SW480 (cell line): Measurements from ENCODE around the gene TPD52L2.

Source experiments
- DNase-seq: peaks from one replicate; pipeline ENCODE4 v3.0.0-alpha.2; 2016; ENCODE audit warnings: low spot score

Gene TPD52L2

DNA sequence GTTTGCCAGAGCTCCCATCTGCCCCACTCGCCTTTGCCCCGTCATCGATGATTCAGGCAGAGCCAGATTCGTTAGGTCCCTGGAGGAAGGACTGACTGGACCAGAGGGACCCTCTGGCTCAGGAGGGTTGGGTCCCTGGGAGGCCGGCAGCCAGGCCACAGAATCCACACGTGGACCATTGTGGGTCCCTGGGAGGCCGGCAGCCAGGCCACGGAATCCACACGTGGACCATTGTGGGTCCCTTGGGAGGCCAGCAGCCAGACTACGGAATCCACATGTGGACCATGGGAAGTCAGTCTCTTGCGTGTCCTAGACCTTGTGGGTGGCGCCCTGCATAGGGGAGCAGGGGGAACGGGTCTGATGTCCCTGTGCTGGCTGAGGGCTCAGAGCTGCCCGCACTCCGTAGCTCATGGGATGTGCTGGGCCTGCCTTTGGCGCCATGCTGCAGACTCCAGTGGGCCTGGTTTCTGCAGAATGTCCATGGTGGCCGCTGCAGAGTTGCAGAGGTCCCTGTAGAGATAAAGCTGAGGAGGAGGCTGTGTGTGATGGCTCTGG, 67.6 kb downstream of the TPD52L2 start:
- no peak for DNase-seq

DNA sequence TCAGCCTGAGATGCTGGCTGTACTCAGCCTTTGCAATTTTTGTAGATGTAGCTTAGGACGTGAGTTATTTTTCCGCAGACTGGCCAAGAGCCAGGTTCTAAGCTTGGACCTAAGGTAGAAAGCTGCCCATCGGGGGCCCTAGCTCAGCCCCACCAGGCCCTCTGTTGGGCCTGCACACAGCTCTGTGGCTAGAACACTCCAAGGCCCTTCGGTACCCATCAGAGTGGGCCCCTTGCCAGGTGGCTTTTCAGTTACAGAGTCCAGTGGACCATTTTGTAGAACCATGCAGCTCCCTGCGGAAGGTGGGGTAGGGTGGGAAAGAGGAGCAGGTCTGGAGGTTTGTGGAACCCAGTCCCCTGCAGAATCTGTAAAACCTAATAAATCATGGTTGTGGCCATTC, 68.6 kb downstream of the TPD52L2 start:
- no peak for DNase-seq

DNA sequence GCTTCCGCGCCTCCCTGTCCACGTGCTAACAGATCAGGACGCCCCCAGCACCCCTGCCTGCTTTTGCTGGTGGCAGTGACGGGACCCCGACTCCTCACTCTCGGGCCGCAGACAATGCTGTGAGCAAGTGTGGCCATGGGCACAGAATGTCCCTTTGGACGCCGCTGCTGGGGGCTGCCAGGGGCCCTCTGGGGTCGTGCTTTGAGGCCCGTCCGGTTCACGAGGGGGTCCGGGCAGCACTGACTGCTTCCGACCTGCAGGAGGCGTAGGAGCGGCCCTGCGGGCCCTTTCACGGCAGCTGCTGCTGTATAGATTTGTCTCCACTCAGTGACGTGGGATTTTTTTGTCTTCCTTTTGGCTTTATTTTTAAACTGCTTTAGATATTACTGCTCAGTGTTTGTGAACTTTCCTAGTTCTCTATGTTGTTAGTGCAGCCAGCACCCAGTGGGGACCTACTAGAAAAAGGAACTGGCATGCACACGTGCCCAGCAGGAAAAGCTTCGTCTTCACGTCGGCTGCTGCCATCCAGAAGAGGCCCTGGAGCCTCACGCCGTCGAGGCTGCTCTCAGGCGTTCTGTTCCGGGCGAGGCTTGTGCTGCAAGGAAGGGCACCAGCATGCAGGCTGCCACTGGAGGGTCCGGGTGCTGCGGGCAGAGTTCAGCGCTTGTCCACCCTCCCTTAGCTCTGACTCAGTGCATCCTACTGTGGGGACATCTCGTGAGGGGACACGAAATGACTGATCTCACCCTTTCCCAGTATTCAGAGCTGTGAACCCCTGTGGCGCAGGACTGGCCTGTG, 69.4 kb downstream of the TPD52L2 start:
- DNase-seq: no peak

DNA sequence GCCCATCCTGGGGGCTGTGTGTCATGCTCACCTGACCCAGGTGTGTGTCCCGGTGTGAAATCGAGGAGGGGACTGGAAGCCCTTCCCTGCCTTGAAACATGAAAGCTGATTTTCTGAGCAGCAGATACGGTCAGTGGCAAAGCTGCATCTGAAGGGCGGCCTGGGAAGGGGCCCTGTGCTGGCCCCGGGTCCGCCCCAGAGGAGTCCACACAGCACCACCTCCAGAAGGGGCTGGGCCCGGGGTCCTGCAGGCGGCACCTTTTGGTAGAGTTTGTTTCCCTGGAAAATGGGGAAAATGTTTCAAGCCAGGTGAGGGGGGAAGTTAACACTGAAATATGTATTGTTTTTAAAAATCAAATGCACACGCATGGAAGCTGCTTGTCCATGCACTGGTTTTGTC, 70.4 kb downstream of the TPD52L2 start:
- no peak for DNase-seq

DNA sequence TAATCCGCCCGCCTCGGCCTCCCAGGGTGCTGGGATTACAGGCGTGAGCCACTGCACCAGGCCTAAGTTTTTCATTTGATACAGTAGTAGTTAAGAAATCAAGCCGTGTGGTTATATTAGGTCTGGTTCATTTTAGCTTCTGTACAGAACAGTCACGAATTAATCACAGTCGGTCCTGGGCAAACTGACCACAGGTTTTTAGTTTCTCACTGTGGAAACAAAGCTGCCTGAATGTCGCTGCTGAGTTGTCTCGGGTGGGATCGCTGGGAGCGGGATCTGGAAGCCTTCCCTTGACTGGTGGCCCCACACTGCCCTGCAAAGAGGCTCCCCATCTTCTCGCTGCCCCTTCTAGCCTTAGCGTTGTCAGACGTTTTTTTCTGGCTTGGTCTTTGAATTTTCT, 72.5 kb downstream of the TPD52L2 start:
- no peak for DNase-seq

DNA sequence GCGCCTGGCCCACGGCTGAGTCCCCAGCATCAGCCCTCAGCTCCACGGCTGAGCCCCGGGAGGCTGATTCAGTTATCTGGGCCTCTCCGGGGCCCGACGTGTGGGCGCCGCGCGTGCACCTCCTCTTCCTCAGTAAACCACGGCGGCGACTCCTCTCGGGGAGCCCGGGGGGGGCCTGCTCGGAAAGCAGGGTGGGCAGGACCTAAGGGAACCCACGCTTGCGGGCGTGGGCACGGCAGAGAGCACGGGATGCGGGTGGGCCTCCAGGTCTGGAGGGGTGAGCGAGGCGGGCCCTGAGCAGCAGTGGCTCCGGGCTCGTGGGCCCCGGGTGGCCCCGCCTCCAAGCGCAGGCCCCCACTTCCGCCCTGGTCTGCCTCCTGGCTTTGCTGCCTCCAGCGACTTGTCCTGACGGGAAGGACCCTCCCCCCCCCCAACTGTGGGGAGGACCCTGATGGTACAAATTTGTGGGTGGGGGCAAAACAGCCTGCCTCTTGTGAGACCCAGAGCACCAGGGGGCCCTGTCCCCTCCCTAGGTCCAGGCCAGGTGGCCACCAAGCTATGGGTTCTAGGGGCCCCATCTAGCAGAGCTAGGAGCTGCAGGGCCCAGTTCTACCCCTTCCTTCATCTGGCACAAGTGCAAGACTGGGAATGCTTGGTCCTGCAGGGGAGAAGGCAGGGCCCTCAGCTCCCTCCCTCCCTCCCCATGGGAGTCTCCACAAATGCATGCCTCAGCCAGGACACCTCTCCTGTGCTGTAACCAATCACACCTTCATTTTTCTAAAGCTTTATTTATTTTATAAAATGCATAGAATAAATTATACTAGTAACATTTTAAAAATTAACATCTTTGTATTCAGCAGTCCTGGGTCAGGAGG, 74.2 kb downstream of the TPD52L2 start:
- DNase-seq: no peak

DNA sequence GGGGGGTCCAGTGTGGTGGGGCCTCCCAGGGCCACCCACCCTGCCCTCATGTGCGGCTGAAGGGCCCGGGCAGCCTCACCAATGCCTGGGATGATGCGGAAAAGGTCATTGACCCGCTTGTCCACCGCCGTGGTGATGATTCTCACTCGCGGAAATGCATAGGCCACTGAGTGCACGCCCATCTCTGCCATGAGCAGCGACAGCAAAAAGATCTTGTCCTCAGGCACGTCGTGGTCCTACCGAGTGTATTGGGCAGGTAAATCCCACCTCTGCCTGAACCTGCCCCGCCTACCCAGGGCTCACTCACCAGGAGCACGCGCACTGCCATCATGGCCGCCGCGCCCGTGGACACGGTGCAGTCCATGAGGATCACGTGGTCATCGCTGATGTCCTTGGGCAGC, 75.0 kb downstream of the TPD52L2 start:
- DNase-seq: no peak

DNA sequence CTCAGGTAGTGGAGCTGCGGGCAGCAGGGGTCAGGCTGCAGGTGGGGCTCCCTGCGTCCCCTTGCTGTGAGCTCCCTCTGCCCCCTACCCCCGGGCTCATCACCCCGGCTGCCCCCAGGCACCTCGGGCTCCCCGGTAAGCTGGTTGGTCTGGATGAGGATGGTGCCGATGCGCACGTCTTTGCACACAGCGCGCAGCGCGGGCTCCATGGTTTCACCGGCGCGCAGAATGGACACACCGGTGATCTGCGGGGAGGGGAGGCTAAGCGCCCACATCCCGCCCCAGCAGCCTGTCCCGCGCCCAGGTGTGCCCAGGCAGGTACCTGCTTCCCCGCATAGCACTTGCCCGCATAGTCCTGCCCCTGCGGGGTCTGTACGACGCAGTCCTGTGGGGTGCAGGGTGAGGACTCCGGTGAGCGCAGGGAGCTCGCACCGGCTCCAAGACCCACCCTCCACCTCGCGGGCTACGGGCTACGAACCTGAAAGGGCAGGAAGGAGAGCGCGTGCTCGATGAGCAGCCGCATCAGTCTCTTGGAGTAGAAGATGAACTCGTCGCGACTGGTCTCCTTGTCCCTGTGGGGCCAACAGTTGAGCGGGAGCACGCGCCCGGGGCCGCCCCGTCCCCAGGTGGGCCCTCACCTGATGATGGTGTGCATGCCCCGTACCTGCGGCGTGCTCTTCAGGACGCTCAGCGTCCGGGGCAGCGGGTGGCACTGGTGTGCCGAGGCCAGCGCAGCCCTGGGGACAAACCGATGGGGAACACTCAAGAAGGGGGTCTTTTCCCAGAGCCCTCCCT, 75.6 kb downstream of the TPD52L2 start:
- no peak for DNase-seq
